Prostate gland (tissue), 2 donors: ENCODE data around the gene TMEM44.

Source experiments
- CTCF ChIP-seq, 4 experiments: fragments of 200-600 bp in 2 of 4; fragments of 450-650 bp in 2 of 4; sonication (generic) in 2 of 4; IDR thresholded peaks; 1 replicate in 3 of 4; 2 replicates in 1 of 4; pipeline ENCODE4 v1.5.1; 2016 to 2019; ENCODE audit warnings: antibody characterized with exemption in 4 of 4, mild to moderate bottlenecking in 2 of 4, moderate library complexity in 2 of 4
- POLR2A ChIP-seq: fragments of 450-650 bp; IDR thresholded peaks from one replicate; pipeline ENCODE4 v1.6.1; 2016; ENCODE audit warnings: antibody characterized with exemption, mild to moderate bottlenecking
- POLR2AphosphoS5 ChIP-seq: sonication (generic); formaldehyde crosslinking; IDR thresholded peaks from one replicate; pipeline ENCODE4 v1.6.1; 2017; ENCODE audit warnings: antibody characterized with exemption

- TF ChIP-seq CTCF (IDR thresholded peaks at IDR 0.05) (no peak), POLR2AphosphoS5 (no peak), POLR2A (no peak)
These were observed 18.0 kb downstream of the TMEM44 start for GRCh38 chr3:194615226-194615625.
